ENCODE results near the gene XRCC4.

DNA sequence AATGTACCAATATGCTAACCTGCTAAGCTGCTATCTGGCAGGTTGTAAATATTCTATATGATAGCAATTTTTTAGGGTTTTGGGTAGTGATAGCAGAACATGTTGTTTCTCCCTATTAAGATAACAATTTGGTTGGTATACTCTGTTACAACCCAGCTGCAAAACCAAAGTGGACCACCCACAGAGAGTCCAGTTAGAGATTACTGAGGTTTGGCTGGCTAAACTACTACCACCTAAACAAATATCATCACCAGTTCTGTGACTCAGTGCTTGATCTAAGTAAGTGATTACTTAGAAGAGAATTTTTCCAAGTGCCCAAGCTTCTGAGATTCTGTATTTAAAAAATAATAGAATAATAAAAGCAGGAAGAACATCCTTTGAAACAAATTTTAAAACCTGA lies 72.3 kb downstream of the XRCC4 start:
- TF ChIP-seq CTCF (IDR thresholded peaks at IDR 0.05): no peak
- no peak for TF ChIP-seq POLR2A (IDR thresholded peaks at IDR 0.05)
